HCT116 (cell line): Measurements from ENCODE around the gene RUNX2.

Experiments
- CEBPB ChIP-seq: IDR thresholded peaks from 2 replicates; pipeline ENCODE4 v1.6.1; 2012; ENCODE audit warnings: low read depth
- EGR1 ChIP-seq: IDR thresholded peaks from 2 replicates; pipeline ENCODE4 v1.6.1; 2012; ENCODE audit warnings: low read depth
- EZH2 ChIP-seq: fragments of 200-600 bp; sonication (generic); IDR thresholded peaks from 2 replicates; pipeline ENCODE4 v1.6.1; 2017; ENCODE audit warnings: antibody characterized with exemption, mixed run types
- FOSL1 ChIP-seq: IDR thresholded peaks from 2 replicates; pipeline ENCODE4 v1.6.1; 2012; ENCODE audit warnings: low read depth
- POLR2A ChIP-seq: IDR thresholded peaks from 2 replicates; pipeline ENCODE4 v1.7.0; 2011; ENCODE audit warnings: borderline replicate concordance; ENCODE audit not compliant: insufficient read depth, insufficient read length; ENCODE audit errors: extremely low read depth
- RAD21 ChIP-seq: IDR thresholded peaks from 2 replicates; pipeline ENCODE4 v1.6.1; 2012; ENCODE audit warnings: low read depth, mild to moderate bottlenecking
- SIN3A ChIP-seq: IDR thresholded peaks from 2 replicates; pipeline ENCODE4 v1.6.1; 2012; ENCODE audit warnings: low read depth
- TF ChIP-seq, protein P1 (sequence below), 3 experiments: fragments of 200-600 bp in 1 of 3; sonication (generic) in 1 of 3; IDR thresholded peaks in 2 of 3; conservative IDR thresholded peaks in 1 of 3; 2 replicates each; pipeline ENCODE4 v1.5.1; 2012 to 2017; ENCODE audit warnings: low read depth in 2 of 3, low read length in 2 of 3, antibody characterized with exemption in 1 of 3, borderline replicate concordance in 1 of 3, control low read depth in 1 of 3, mild to moderate bottlenecking in 1 of 3, mixed read lengths in 1 of 3, mixed run types in 1 of 3, moderate library complexity in 1 of 3; ENCODE audit not compliant: insufficient read depth in 1 of 3

DNA sequence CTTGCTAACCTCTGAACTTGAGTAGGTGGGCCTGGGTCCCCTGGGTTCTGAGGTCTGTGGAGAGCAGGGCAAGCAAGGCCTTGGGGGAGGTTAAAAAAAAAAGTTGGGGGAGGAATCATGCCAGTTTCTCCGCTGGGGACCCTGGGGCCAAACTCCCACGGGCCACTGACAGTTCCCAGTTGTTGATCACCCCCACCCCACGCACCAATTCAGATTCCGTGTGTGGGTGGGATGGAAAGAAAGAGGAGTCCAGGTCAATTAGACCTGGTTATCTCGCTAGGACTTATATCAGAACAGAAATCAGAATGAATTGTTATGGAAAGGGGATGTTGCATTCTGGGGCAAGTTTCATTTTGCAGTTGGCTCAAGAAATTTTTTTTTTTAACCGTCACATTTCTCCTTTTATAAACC, 96.3 kb downstream of the RUNX2 start:
- TF ChIP-seq RAD21 = no peak
- TF ChIP-seq FOSL1 = no peak
- TF ChIP-seq, protein P1, sequence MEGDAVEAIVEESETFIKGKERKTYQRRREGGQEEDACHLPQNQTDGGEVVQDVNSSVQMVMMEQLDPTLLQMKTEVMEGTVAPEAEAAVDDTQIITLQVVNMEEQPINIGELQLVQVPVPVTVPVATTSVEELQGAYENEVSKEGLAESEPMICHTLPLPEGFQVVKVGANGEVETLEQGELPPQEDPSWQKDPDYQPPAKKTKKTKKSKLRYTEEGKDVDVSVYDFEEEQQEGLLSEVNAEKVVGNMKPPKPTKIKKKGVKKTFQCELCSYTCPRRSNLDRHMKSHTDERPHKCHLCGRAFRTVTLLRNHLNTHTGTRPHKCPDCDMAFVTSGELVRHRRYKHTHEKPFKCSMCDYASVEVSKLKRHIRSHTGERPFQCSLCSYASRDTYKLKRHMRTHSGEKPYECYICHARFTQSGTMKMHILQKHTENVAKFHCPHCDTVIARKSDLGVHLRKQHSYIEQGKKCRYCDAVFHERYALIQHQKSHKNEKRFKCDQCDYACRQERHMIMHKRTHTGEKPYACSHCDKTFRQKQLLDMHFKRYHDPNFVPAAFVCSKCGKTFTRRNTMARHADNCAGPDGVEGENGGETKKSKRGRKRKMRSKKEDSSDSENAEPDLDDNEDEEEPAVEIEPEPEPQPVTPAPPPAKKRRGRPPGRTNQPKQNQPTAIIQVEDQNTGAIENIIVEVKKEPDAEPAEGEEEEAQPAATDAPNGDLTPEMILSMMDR (IDR thresholded peaks at IDR 0.05 in 2 of 3, conservative IDR thresholded peaks at IDR 0.05 in 1 of 3; ENCODE audit: borderline replicate concordance in 1 of 3, insufficient read depth in 1 of 3, low read depth in 2 of 3, low read length in 2 of 3) = no peak
- no peak for TF ChIP-seq EZH2
- TF ChIP-seq CEBPB = no peak
- no peak for TF ChIP-seq POLR2A
- TF ChIP-seq EGR1 = no peak
- no peak for TF ChIP-seq SIN3A
